Measurements from ENCODE around the gene FUBP3. TPM values are rescaled to one million over a fixed set of nuclear protein-coding genes. Genes with fewer than 3 reads are reported as not detected.
"Not testable (repeated sequence)": the region's sequence is repeated elsewhere in the genome, so short reads cannot be mapped to it uniquely, and the experiment has no call there.

Gene FUBP3
- polyA plus RNA-seq, 6 donors from 2014 or later: 22.5 to 37.4 (median 25.7) TPM

DNA sequence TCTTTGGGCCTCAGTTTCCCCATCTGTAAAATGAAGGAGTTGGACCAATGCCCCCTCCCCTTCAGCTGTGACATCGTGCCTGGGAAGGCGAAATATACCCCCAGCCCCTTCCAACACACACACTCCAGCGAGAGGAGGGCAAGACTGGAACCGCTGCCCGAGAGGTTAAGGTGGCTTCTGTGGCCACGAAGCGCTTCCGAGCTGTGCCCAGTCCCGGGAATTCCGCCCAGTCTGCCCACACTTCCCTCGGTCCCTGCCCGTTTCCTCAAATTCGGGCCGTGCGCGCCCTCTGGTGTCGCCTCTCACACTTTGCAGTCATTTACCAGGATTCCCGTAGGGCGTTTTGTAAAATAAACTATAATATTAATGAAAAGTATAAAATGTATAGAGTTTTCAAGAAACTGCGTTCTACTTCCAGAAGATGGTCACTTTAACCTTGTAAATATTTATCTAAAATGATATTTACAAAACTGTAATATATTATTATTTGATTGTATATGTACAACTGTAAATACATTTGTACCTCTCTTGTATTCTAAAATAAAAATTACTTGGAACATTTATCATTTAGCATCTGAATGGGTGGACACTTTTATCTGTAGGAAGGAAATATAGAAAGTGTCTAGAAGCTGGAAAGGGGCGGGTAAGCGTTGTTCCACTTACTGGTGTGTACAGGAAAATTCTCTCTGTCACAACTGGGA, 103.2 kb downstream of the FUBP3 start:
- Mint-ChIP-seq H3K27me3 (peaks cover 18 to 61% (median 23%) of the 10 kb centered on the region in 3 donors), H3K9me3 (peaks cover 0 to 6% (median 0%) of the 10 kb centered on the region in 7 donors), H3K4me3 (peak overlapping the region; percentile 91 to 99 (median 96)), H3K4me1 (peaks cover 4 to 9% (median 7%) of the 10 kb centered on the region in 3 donors), H3K27ac (peak overlapping the region in 3 of 6 donors; percentile 16 to 85 (median 80)), H3K36me3 (no peaks in the 10 kb centered on the region)
- DNase-seq (peak; percentile 37), ATAC-seq (ENCODE audit: low read depth in 2 of 2) (peak; percentile 32 to 53)

DNA sequence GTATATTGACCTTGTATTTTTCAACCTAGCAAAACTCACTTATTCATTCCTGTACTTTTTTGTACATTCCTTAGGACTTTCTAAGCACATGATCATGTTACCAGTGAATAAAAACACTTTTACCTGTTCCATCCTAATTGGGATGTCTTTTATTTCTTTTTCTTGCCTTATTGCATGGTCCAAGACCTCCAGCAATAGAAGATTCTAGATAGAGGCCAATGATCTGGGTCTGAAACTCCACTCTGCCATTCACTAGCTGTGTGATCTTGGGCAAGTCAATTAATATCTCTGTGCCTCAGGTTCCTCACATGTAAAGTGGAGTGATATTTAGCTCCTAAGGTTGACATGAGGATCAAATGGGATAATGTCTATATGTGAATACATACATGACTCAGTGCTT, 105.7 kb downstream of the FUBP3 start:
- H3K36me3 Mint-ChIP-seq: no peaks in the 10 kb centered on the region
- peaks cover 0 to 6% (median 0%) of the 10 kb centered on the region in 7 donors for H3K9me3 Mint-ChIP-seq
- H3K27ac Mint-ChIP-seq: no peak overlapping the region
- DNase-seq (no peak), ATAC-seq (ENCODE audit: low read depth in 2 of 2) (no peak)
- H3K27me3 Mint-ChIP-seq: peaks cover 19 to 49% (median 24%) of the 10 kb centered on the region in 3 donors
- H3K4me1 Mint-ChIP-seq: peaks cover 4 to 9% (median 7%) of the 10 kb centered on the region in 3 donors
- H3K4me3 Mint-ChIP-seq: no peak overlapping the region

DNA sequence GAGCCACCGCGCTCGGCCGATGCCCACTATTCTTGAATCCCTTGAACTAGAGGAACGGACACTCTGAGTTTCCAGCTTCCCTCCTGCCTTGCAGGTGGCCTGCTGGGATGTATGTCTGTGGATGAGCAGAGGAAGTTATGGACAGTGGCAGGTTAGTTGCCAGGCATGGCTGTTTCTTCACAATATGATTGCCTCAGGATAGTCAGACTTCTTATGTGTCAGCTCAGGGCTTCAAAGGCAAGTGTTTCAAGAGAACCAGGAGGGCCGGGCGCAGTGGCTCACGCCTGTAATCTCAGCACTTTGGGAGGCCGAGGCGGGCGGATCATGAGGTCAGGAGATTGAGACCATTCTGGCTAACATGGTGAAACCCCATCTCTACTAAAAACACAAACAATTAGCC, 106.6 kb downstream of the FUBP3 start:
- H3K36me3 Mint-ChIP-seq, DNase-seq: not testable (repeated sequence)

DNA sequence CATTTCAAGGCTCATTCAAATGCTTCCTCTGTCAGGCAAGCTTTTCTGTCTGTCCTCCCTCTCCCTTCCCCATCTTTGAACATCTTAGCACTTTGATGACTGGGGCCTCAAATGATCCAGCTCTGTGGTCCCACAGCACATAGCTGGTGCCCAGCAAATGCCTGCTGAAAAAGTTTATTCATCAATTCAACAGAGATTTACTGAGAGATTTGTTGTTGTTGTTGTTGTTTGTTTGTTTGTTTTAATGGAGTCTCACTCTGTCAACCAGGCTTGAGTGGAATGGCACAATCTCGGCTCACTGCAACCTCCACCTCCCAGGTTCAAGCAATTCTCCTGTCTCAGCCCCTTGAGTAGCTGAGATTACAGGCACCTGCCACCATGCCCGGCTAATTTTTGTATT, 108.2 kb downstream of the FUBP3 start:
- DNase-seq: no peak
- H3K27ac Mint-ChIP-seq: peak overlapping the region in 1 of 6 donors; percentile 84
- peaks cover 14 to 45% (median 18%) of the 10 kb centered on the region in 3 donors for H3K27me3 Mint-ChIP-seq
- peaks cover 0 to 4% (median under 1%) of the 10 kb centered on the region in 3 donors for H3K4me1 Mint-ChIP-seq
- no peaks in the 10 kb centered on the region for H3K36me3 Mint-ChIP-seq
- no peak overlapping the region for H3K4me3 Mint-ChIP-seq
- ATAC-seq (ENCODE audit: low read depth in 2 of 2): no peak
- peaks cover 0 to 7% (median 0%) of the 10 kb centered on the region in 7 donors for H3K9me3 Mint-ChIP-seq

More for the DNA sequence above, 106.6 kb downstream of the FUBP3 start:
- H3K9me3 Mint-ChIP-seq; ATAC-seq (ENCODE audit: low read depth in 2 of 2); H3K4me3 Mint-ChIP-seq; H3K4me1 Mint-ChIP-seq; H3K27ac Mint-ChIP-seq: not testable (repeated sequence)
- peaks cover 19 to 47% (median 24%) of the 10 kb centered on the region in 3 donors for H3K27me3 Mint-ChIP-seq

Other genes starting within 250 kb of the FUBP3 start
- gene ASS1, start 134.6 kb upstream of the FUBP3 start, polyA plus RNA-seq (ENCODE audit: low read depth in 6 of 6): not detected
- gene PRDM12, start 85.0 kb downstream of the FUBP3 start, polyA plus RNA-seq (ENCODE audit: low read depth in 6 of 6): not detected
- gene EXOSC2, start 114.2 kb downstream of the FUBP3 start, polyA plus RNA-seq (ENCODE audit: low read depth in 6 of 6): 10 to 100 TPM; 24.1 to 41.1 (median 26.9) TPM